Lung (tissue), 12 donors: ENCODE data around the gene ANXA11. TPM values are rescaled to one million over a fixed set of nuclear protein-coding genes. Genes with fewer than 3 reads are reported as not detected.

Source experiments
- ATAC-seq: fragments of 200-7000 bp; cut with Tn5 transposase; one replicate; pipeline ENCODE4 v1.9.1; 2020; ENCODE audit warnings: moderate number of reproducible peaks; ENCODE audit not compliant: insufficient read depth, low FRiP score
- DNase-seq, 3 donors: peaks; one replicate each; pipeline ENCODE4 v3.0.0-alpha.2; 2013 to 2017
- H3K27ac ChIP-seq, 2 donors: one replicate each; pipeline ENCODE4 v1.5.1; 2013; ENCODE audit warnings: mild to moderate bottlenecking in 2 of 2, moderate library complexity in 2 of 2, control low read depth in 1 of 2, inconsistent platforms in 1 of 2, low read depth in 1 of 2, low read length in 1 of 2
- H3K27me3 ChIP-seq, 3 donors: one replicate each; pipeline ENCODE4 v1.5.1; 2013; ENCODE audit warnings: low read length in 2 of 3; ENCODE audit not compliant: control insufficient read depth in 3 of 3, insufficient read depth in 3 of 3
- H3K36me3 ChIP-seq, 4 donors: one replicate each; pipeline ENCODE4 v1.5.1; 2013; ENCODE audit warnings: low read length in 4 of 4, mild to moderate bottlenecking in 1 of 4, moderate library complexity in 1 of 4; ENCODE audit not compliant: control insufficient read depth in 4 of 4, insufficient read depth in 4 of 4
- H3K4me1 ChIP-seq, 5 donors: one replicate each; pipeline ENCODE4 v1.5.1; 2013; ENCODE audit warnings: low read length in 5 of 5, mild to moderate bottlenecking in 2 of 5, moderate library complexity in 1 of 5; ENCODE audit not compliant: control insufficient read depth in 5 of 5, insufficient read depth in 5 of 5
- H3K4me3 ChIP-seq: one replicate; pipeline ENCODE4 v1.5.1; 2013; ENCODE audit warnings: mild to moderate bottlenecking, control low read depth, moderate library complexity
- H3K9ac ChIP-seq, 2 donors: one replicate each; pipeline ENCODE4 v1.5.1; 2013; ENCODE audit warnings: low read length in 2 of 2, control low read depth in 1 of 2; ENCODE audit not compliant: insufficient read depth in 1 of 2
- H3K9me3 ChIP-seq, 4 donors: one replicate each; pipeline ENCODE4 v1.5.1; 2013; ENCODE audit warnings: low read length in 3 of 4, mild to moderate bottlenecking in 1 of 4, moderate library complexity in 1 of 4; ENCODE audit not compliant: control insufficient read depth in 4 of 4, insufficient read depth in 3 of 4
- WGBS, 2 donors: extraction: QIAGEN DNeasy Blood & Tissue Kit; methylation state at CpG; one replicate each; pipeline ENCODE4 v1.1.7; 2013; 5-methylcytosine and 5-hydroxymethylcytosine counted together
- polyA plus RNA-seq, 2 donors: library from polyadenylated mRNA; stranded (reverse); fragments of 200-250 nt; gene quantifications; one replicate each; pipeline ENCODE4 v1.2.1, GENCODE V29; 2013
- total RNA-seq, 2 donors: library from RNA; depleted of rRNA in 1 of 2; stranded (reverse); fragments of >200 nt in 1 of 2; gene quantifications; one replicate each; pipeline ENCODE4 v1.2.1, GENCODE V29; 2014 to 2021
- TF ChIP-seq, protein P1 (sequence below): IDR thresholded peaks from 2 replicates; pipeline ENCODE4 v1.5.1; 2012; ENCODE audit warnings: mild to moderate bottlenecking; ENCODE audit errors: control extremely low read depth, extremely low read depth
- donor health status: control.
- donor health status: control.
- donor health status: Bipolar disorder and iron deficiency.
- donor health status: healthy.
- donor health status: DM: yes; HTN: yes; CAD: no.

ANXA11 gene
- total and polyA plus RNA-seq, 4 donors: 97.7 to 404 (median 209) TPM

DNA sequence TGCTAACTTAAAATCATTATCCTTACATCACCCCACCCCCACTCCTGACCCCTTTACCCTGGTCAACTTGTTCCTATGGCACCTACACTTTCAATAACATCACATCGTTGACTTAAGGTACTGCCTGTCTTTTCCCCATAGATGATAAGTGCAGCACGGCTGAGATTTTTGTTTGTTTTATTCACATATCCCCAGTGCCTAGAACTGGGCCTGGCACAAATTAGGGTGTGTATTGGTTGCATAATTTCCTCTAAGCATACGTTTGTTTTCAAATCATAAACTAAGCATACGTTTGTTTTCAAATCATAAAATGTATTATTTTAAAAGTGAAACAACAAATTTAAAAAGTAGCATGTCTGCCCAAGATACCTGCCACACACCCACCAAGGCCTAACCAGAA lies 35.3 kb downstream of the ANXA11 start:
- no peak for DNase-seq
- WGBS, 2 donors: 37 to 42% methylated on average over 4 of the region's 4 CpGs
- peaks cover 0 to 41% (median 5%) of the 10 kb centered on the region in 5 donors for H3K4me1 ChIP-seq

DNA sequence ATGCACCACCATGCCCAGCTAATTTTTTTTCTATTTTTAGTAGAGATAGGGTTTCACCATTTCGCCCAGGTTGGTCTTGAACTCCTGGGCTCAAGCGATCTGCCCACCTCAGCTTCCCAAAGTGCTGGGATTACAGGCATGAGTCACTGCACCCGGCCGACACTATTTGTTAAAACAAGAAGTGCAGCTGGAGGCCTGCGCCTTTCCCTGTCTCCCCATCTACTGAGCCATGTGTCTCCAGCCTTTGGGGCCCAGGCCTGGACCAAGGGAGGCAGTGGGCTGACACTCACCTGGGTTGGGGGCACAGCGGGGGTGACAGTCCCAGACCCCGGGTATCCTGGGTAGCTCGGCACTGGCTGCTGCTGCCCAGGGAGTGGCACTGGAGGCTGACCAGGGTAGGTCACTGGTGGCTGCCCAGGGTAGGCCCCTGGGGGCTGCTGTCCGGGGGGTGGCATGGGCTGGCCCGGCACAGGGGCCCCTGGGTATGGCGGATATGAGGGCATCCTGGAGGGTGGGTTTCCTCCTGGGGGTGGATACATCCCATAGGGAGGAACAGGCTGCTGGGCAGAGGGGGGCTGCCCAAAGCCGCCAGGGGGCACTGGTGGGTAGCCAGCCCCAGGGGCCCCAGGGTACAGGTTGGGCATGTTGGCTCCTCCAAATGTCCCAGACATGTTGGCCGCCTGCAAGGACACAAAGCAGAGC lies 36.5 kb downstream of the ANXA11 start:
- H3K27ac ChIP-seq: peak overlapping the region in 1 of 2 donors; percentile 21
- peaks cover 0 to 72% (median 15%) of the 10 kb centered on the region in 4 donors for H3K36me3 ChIP-seq
- H3K4me3 ChIP-seq: no peak overlapping the region
- DNase-seq (peak in 1 of 3 donors; percentile 6), ATAC-seq (no peak)
- WGBS, 2 donors: 93% methylated on average over 12 to 13 of the region's 13 CpGs
- peaks cover 0 to 46% (median 5%) of the 10 kb centered on the region in 5 donors for H3K4me1 ChIP-seq
- no peaks in the 10 kb centered on the region for H3K9me3 ChIP-seq
- no peak overlapping the region for H3K9ac ChIP-seq
- TF ChIP-seq, protein P1, sequence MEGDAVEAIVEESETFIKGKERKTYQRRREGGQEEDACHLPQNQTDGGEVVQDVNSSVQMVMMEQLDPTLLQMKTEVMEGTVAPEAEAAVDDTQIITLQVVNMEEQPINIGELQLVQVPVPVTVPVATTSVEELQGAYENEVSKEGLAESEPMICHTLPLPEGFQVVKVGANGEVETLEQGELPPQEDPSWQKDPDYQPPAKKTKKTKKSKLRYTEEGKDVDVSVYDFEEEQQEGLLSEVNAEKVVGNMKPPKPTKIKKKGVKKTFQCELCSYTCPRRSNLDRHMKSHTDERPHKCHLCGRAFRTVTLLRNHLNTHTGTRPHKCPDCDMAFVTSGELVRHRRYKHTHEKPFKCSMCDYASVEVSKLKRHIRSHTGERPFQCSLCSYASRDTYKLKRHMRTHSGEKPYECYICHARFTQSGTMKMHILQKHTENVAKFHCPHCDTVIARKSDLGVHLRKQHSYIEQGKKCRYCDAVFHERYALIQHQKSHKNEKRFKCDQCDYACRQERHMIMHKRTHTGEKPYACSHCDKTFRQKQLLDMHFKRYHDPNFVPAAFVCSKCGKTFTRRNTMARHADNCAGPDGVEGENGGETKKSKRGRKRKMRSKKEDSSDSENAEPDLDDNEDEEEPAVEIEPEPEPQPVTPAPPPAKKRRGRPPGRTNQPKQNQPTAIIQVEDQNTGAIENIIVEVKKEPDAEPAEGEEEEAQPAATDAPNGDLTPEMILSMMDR: no peak
- no peaks in the 10 kb centered on the region for H3K27me3 ChIP-seq

More for the DNA sequence above, 35.3 kb downstream of the ANXA11 start:
- Histone ChIP-seq H3K27me3 (no peaks in the 10 kb centered on the region), H3K9me3 (no peaks in the 10 kb centered on the region), H3K36me3 (peaks cover 0 to 63% (median 9%) of the 10 kb centered on the region in 4 donors), H3K9ac (no peak overlapping the region), H3K27ac (peak overlapping the region in 1 of 2 donors; percentile 17), H3K4me3 (no peak overlapping the region)
- TF ChIP-seq, protein P1: no peak
- no peak for ATAC-seq

DNA sequence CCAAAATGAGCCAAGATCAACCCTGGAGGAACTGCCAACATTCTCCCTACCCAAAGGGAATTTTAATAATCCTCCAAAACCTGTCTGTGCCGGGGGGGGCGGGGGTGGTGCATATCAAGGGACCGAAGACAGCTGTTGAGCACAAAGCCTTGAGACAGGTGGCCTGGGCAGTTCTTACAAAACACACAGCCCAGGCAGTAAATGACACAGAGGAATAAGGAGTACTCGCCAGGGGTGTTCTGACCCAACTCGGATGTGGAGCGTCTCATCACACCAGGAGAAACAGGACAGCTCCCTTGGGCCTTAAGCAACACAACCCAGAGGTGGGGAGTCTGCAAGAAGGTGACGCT lies 37.2 kb downstream of the ANXA11 start:
- H3K4me3 ChIP-seq: no peak overlapping the region
- H3K9ac ChIP-seq: no peak overlapping the region
- 81 to 88% methylated on average over 7 of the region's 7 CpGs for WGBS, 2 donors
- no peaks in the 10 kb centered on the region for H3K27me3 ChIP-seq
- DNase-seq (peak in 1 of 3 donors; percentile 4), ATAC-seq (no peak)
- H3K36me3 ChIP-seq: peaks cover 0 to 77% (median 15%) of the 10 kb centered on the region in 4 donors
- H3K4me1 ChIP-seq: peaks cover 0 to 47% (median 3%) of the 10 kb centered on the region in 5 donors
- TF ChIP-seq, protein P1: no peak
- H3K27ac ChIP-seq: peak overlapping the region in 1 of 2 donors; percentile 21
- no peaks in the 10 kb centered on the region for H3K9me3 ChIP-seq
